CD4-positive, alpha-beta T cell treated with Interferon gamma for 1 hour (primary cell): ENCODE measurements around the gene STX1B.
"Not testable (repeated sequence)": the region's sequence is repeated elsewhere in the genome, so short reads cannot be mapped to it uniquely, and the experiment has no call there.

Experiments
- DNase-seq: peaks from one replicate; pipeline ENCODE4 v3.0.0-alpha.2; 2020

The STX1B gene

GRCh38 chr16:31011815-31012214, 1.4 kb upstream of the STX1B start:
- DNase-seq: not testable (repeated sequence)

- no peak for DNase-seq
Measured at GRCh38 chr16:31009894-31010584, 399 bp downstream of the STX1B start.

- no peak for DNase-seq
Measured at GRCh38 chr16:31009120-31009519, 1.3 kb downstream of the STX1B start.

- no peak for DNase-seq
Measured at GRCh38 chr16:31008551-31008950, 1.9 kb downstream of the STX1B start.

- no peak for DNase-seq
Measured at GRCh38 chr16:31008149-31008548, 2.3 kb downstream of the STX1B start.

- no peak for DNase-seq
Measured at GRCh38 chr16:31007684-31008083, 2.8 kb downstream of the STX1B start.

- no peak for DNase-seq
Measured at GRCh38 chr16:31006589-31006988, 3.8 kb downstream of the STX1B start.

- no peak for DNase-seq
Measured at GRCh38 chr16:31006086-31006385, 4.4 kb downstream of the STX1B start.

GRCh38 chr16:31005350-31006085, 4.9 kb downstream of the STX1B start:
- no peak for DNase-seq

- no peak for DNase-seq
Measured at GRCh38 chr16:31004658-31005057, 5.8 kb downstream of the STX1B start.

GRCh38 chr16:31003744-31004143, 6.7 kb downstream of the STX1B start:
- no peak for DNase-seq

- DNase-seq: no peak
Measured at GRCh38 chr16:31002862-31003341, 7.5 kb downstream of the STX1B start.

- no peak for DNase-seq
Measured at GRCh38 chr16:31002250-31002700, 8.2 kb downstream of the STX1B start.

- DNase-seq: no peak
Measured at GRCh38 chr16:31001507-31002249, 8.8 kb downstream of the STX1B start.

GRCh38 chr16:31000671-31001382, 9.6 kb downstream of the STX1B start:
- no peak for DNase-seq

- DNase-seq: no peak
Measured at GRCh38 chr16:30998852-30999761, 11.3 kb downstream of the STX1B start.

- DNase-seq: no peak
Measured at GRCh38 chr16:30997725-30998711, 12.4 kb downstream of the STX1B start.

GRCh38 chr16:30996985-30997724, 13.3 kb downstream of the STX1B start:
- peak; percentile 80 for DNase-seq

- no peak for DNase-seq
Measured at GRCh38 chr16:30996324-30996984, 14.0 kb downstream of the STX1B start.
